Panc1 (cell line): Measurements from ENCODE around the gene PGS1.

Experiments used
- CTCF ChIP-seq: fragments of 450-650 bp; IDR thresholded peaks from 2 replicates; pipeline ENCODE4 v1.5.1; 2017; ENCODE audit warnings: mild to moderate bottlenecking
- POLR2AphosphoS5 ChIP-seq: IDR thresholded peaks from 2 replicates; pipeline ENCODE4 v1.6.1; 2012; ENCODE audit warnings: mild to moderate bottlenecking, low read depth, low read length, moderate library complexity
- TCF7L2 ChIP-seq: IDR thresholded peaks from 2 replicates; pipeline ENCODE4 v1.6.1; 2011; ENCODE audit warnings: mild to moderate bottlenecking, low read depth, low read length, inconsistent platforms
- TF ChIP-seq, protein P1 (sequence below), 2 experiments: IDR thresholded peaks; 2 replicates each; pipeline ENCODE4 v1.6.1; 2011 to 2012; ENCODE audit warnings: low read depth in 2 of 2, control low read depth in 1 of 2, low read length in 1 of 2, mild to moderate bottlenecking in 1 of 2, moderate library complexity in 1 of 2; ENCODE audit not compliant: insufficient read depth in 1 of 2

- TF ChIP-seq CTCF, result no peak
- TF ChIP-seq, protein P1, sequence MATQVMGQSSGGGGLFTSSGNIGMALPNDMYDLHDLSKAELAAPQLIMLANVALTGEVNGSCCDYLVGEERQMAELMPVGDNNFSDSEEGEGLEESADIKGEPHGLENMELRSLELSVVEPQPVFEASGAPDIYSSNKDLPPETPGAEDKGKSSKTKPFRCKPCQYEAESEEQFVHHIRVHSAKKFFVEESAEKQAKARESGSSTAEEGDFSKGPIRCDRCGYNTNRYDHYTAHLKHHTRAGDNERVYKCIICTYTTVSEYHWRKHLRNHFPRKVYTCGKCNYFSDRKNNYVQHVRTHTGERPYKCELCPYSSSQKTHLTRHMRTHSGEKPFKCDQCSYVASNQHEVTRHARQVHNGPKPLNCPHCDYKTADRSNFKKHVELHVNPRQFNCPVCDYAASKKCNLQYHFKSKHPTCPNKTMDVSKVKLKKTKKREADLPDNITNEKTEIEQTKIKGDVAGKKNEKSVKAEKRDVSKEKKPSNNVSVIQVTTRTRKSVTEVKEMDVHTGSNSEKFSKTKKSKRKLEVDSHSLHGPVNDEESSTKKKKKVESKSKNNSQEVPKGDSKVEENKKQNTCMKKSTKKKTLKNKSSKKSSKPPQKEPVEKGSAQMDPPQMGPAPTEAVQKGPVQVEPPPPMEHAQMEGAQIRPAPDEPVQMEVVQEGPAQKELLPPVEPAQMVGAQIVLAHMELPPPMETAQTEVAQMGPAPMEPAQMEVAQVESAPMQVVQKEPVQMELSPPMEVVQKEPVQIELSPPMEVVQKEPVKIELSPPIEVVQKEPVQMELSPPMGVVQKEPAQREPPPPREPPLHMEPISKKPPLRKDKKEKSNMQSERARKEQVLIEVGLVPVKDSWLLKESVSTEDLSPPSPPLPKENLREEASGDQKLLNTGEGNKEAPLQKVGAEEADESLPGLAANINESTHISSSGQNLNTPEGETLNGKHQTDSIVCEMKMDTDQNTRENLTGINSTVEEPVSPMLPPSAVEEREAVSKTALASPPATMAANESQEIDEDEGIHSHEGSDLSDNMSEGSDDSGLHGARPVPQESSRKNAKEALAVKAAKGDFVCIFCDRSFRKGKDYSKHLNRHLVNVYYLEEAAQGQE (IDR thresholded peaks at IDR 0.05; ENCODE audit: insufficient read depth in 1 of 2, low read depth in 2 of 2, low read length in 1 of 2), result no peak
- peak; percentile 91 for TF ChIP-seq POLR2AphosphoS5
- peak; percentile 56; the same call in 1 of the 2 replicates for TF ChIP-seq TCF7L2
Measured at GRCh38 chr17:78356101-78356713, 22.2 kb upstream of the PGS1 start.
